GM23338 (cell line): ENCODE measurements around the gene INHA. TPM values are rescaled to one million over a fixed set of nuclear protein-coding genes. Genes with fewer than 3 reads are reported as not detected.

ENCODE experiments used
- ATAC-seq: fragments of 200-7000 bp; cut with Tn5 transposase; 3 replicates; pipeline ENCODE4 v1.9.1; 2020
- DNase-seq: peaks from one replicate; pipeline ENCODE4 v3.0.0-alpha.2; 2015; ENCODE audit warnings: low spot score
- H2AFZ ChIP-seq: fragments of 200-600 bp; sonication (generic); 2 replicates; pipeline ENCODE4 v1.8.0; 2016; ENCODE audit warnings: antibody characterized with exemption, mild to moderate bottlenecking, moderate library complexity
- H3F3A ChIP-seq: fragments of 200-600 bp; sonication (generic); replicated peaks from 2 replicates; pipeline ENCODE4 v1.8.0; 2017; ENCODE audit warnings: antibody characterized with exemption, mixed run types, low read depth
- H3K27ac ChIP-seq: fragments of 200-600 bp; sonication (generic); 2 replicates; pipeline ENCODE4 v1.6.1; 2016; ENCODE audit warnings: low read depth
- H3K27me3 ChIP-seq: fragments of 200-600 bp; sonication (generic); 2 replicates; pipeline ENCODE4 v1.8.0; 2016; ENCODE audit warnings: mild to moderate bottlenecking, mixed run types, moderate library complexity; ENCODE audit not compliant: insufficient read depth
- H3K36me3 ChIP-seq: fragments of 200-600 bp; sonication (generic); 2 replicates; pipeline ENCODE4 v1.8.0; 2016; ENCODE audit warnings: mild to moderate bottlenecking; ENCODE audit not compliant: insufficient read depth
- H3K4me1 ChIP-seq: fragments of 200-600 bp; sonication (generic); 2 replicates; pipeline ENCODE4 v1.8.0; 2016; ENCODE audit warnings: mild to moderate bottlenecking, moderate library complexity; ENCODE audit not compliant: insufficient read depth
- H3K4me2 ChIP-seq: fragments of 200-600 bp; sonication (generic); 2 replicates; pipeline ENCODE4 v1.7.1; 2017; ENCODE audit warnings: mixed run types
- H3K4me3 ChIP-seq: fragments of 200-600 bp; sonication (generic); 2 replicates; pipeline ENCODE4 v1.6.1; 2016; ENCODE audit warnings: mixed run types
- H3K79me2 ChIP-seq: fragments of 200-600 bp; sonication (generic); replicated peaks from 2 replicates; pipeline ENCODE4 v1.8.0; 2017; ENCODE audit warnings: mild to moderate bottlenecking; ENCODE audit not compliant: insufficient read depth
- H3K9me2 ChIP-seq: fragments of 200-600 bp; sonication (generic); 2 replicates; pipeline ENCODE4 v1.8.0; 2017; ENCODE audit not compliant: insufficient read depth
- H4K20me1 ChIP-seq: fragments of 200-600 bp; sonication (generic); replicated peaks from 2 replicates; pipeline ENCODE4 v1.8.0; 2017; ENCODE audit warnings: mild to moderate bottlenecking; ENCODE audit not compliant: insufficient read depth
- H3K27ac Mint-ChIP-seq: 2 replicates; pipeline ENCODE4 v1.8.0; 2020; ENCODE audit warnings: inconsistent platforms, mild to moderate bottlenecking, moderate library complexity, mixed read lengths
- H3K27me3 Mint-ChIP-seq: 3 replicates; pipeline ENCODE4 v1.8.0; 2022; ENCODE audit warnings: low read depth, mild to moderate bottlenecking, moderate library complexity, mixed read lengths, inconsistent platforms; ENCODE audit not compliant: insufficient read depth, poor library complexity
- H3K36me3 Mint-ChIP-seq: 3 replicates; pipeline ENCODE4 v1.8.0; 2021; ENCODE audit warnings: low read depth, mild to moderate bottlenecking, inconsistent platforms, moderate library complexity, mixed read lengths
- H3K4me1 Mint-ChIP-seq: 3 replicates; pipeline ENCODE4 v1.8.0; 2020; ENCODE audit warnings: mild to moderate bottlenecking, inconsistent platforms, mixed read lengths
- H3K4me3 Mint-ChIP-seq: 3 replicates; pipeline ENCODE4 v1.8.0; 2021; ENCODE audit warnings: moderate library complexity, mild to moderate bottlenecking, inconsistent platforms, mixed read lengths
- H3K9me3 Mint-ChIP-seq: 3 replicates; pipeline ENCODE4 v1.8.0; 2020; ENCODE audit warnings: moderate library complexity, mild to moderate bottlenecking, inconsistent platforms, mixed read lengths
- CTCF ChIP-seq, 2 experiments: fragments of 200-600 bp in 1 of 2; sonication (generic) in 1 of 2; conservative IDR thresholded peaks; 2 replicates each; pipeline versions ENCODE4 v1.5.1 to v1.6.1; 2016 to 2017; ENCODE audit warnings: antibody characterized with exemption in 2 of 2, low read depth in 2 of 2, mild to moderate bottlenecking in 2 of 2, moderate library complexity in 1 of 2
- JUNB ChIP-seq: IDR thresholded peaks from one replicate; pipeline ENCODE4 v1.6.1; 2016; ENCODE audit warnings: antibody characterized with exemption; ENCODE audit not compliant: unreplicated experiment
- ZNF114 ChIP-seq: fragments of 250-450 bp; sonication (Bioruptor Pico); IDR thresholded peaks from 2 replicates; pipeline ENCODE4 v1.5.0; 2020; ENCODE audit warnings: mild to moderate bottlenecking, moderate library complexity
- polyA plus RNA-seq: library from polyadenylated mRNA; unstranded; fragments of >200 nt; fragmentation: Nextera tagmentation; extraction: Ambion mirVana; gene quantifications from 2 replicates; pipeline ENCODE4 v1.2.1, GENCODE V29; 2016
- total RNA-seq: library from RNA; depleted of rRNA; stranded (reverse); fragments of >200 nt; shearing (Covaris generic); gene quantifications from 2 replicates; pipeline ENCODE4 v1.2.3, GENCODE V29; 2014
- TF ChIP-seq, protein P1 (sequence below): fragments of 250-450 bp; sonication (Bioruptor Pico); IDR thresholded peaks from 2 replicates; pipeline ENCODE4 v1.5.0; 2020; ENCODE audit warnings: mild to moderate bottlenecking, moderate library complexity
- TF ChIP-seq, protein P2 (sequence below): IDR thresholded peaks from one replicate; pipeline ENCODE4 v1.6.1; 2018; ENCODE audit warnings: antibody characterized with exemption; ENCODE audit not compliant: unreplicated experiment

INHA gene
- total and polyA plus RNA-seq, 2 experiments from 2014 or later: 1.5 to 1.6 TPM

- TF ChIP-seq, protein P1, sequence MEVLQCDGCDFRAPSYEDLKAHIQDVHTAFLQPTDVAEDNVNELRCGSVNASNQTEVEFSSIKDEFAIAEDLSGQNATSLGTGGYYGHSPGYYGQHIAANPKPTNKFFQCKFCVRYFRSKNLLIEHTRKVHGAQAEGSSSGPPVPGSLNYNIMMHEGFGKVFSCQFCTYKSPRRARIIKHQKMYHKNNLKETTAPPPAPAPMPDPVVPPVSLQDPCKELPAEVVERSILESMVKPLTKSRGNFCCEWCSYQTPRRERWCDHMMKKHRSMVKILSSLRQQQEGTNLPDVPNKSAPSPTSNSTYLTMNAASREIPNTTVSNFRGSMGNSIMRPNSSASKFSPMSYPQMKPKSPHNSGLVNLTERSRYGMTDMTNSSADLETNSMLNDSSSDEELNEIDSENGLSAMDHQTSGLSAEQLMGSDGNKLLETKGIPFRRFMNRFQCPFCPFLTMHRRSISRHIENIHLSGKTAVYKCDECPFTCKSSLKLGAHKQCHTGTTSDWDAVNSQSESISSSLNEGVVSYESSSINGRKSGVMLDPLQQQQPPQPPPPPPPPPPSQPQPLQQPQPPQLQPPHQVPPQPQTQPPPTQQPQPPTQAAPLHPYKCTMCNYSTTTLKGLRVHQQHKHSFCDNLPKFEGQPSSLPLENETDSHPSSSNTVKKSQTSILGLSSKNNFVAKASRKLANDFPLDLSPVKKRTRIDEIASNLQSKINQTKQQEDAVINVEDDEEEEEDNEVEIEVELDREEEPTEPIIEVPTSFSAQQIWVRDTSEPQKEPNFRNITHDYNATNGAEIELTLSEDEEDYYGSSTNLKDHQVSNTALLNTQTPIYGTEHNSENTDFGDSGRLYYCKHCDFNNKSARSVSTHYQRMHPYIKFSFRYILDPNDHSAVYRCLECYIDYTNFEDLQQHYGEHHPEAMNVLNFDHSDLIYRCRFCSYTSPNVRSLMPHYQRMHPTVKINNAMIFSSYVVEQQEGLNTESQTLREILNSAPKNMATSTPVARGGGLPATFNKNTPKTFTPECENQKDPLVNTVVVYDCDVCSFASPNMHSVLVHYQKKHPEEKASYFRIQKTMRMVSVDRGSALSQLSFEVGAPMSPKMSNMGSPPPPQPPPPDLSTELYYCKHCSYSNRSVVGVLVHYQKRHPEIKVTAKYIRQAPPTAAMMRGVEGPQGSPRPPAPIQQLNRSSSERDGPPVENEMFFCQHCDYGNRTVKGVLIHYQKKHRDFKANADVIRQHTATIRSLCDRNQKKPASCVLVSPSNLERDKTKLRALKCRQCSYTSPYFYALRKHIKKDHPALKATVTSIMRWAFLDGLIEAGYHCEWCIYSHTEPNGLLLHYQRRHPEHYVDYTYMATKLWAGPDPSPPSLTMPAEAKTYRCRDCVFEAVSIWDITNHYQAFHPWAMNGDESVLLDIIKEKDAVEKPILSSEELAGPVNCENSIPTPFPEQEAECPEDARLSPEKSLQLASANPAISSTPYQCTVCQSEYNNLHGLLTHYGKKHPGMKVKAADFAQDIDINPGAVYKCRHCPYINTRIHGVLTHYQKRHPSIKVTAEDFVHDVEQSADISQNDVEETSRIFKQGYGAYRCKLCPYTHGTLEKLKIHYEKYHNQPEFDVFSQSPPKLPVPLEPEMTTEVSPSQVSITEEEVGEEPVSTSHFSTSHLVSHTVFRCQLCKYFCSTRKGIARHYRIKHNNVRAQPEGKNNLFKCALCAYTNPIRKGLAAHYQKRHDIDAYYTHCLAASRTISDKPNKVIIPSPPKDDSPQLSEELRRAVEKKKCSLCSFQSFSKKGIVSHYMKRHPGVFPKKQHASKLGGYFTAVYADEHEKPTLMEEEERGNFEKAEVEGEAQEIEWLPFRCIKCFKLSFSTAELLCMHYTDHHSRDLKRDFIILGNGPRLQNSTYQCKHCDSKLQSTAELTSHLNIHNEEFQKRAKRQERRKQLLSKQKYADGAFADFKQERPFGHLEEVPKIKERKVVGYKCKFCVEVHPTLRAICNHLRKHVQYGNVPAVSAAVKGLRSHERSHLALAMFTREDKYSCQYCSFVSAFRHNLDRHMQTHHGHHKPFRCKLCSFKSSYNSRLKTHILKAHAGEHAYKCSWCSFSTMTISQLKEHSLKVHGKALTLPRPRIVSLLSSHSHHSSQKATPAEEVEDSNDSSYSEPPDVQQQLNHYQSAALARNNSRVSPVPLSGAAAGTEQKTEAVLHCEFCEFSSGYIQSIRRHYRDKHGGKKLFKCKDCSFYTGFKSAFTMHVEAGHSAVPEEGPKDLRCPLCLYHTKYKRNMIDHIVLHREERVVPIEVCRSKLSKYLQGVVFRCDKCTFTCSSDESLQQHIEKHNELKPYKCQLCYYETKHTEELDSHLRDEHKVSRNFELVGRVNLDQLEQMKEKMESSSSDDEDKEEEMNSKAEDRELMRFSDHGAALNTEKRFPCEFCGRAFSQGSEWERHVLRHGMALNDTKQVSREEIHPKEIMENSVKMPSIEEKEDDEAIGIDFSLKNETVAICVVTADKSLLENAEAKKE (CRISPR knock-in tag): no peak
- no peak for TF ChIP-seq JUNB
- no peak for TF ChIP-seq CTCF (conservative IDR thresholded peaks at IDR 0.05; ENCODE audit: low read depth in 2 of 2)
Measured at GRCh38 chr2:219615036-219615435, 42.9 kb downstream of the INHA start (continued).

DNA sequence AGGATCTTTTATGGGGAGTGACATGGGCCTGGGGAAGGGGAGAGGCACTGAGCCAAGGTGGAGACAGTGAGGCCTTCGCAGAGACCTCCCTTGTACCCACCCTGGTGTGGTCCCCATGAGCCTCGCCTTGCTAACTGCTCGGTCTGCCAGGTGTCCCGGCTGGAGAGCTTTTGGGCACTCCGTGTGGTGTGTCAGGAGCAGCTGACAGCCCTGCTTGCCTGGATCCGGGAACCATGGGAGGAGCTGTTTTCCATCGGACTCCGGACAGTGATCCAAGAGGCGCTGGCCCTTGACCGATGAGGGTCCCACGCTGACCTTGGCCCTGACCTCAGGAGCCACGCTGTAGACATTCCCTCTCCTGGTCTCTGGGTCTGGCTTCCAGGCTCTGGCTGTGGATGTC is 43.8 kb downstream of the INHA start:
- Histone ChIP-seq H3K4me3 (no peak overlapping the region), H3K27ac (no peak overlapping the region), H3K9me2 (no peaks in the 10 kb centered on the region), H3K4me1 (no peaks in the 10 kb centered on the region), H4K20me1 (no peaks in the 10 kb centered on the region), H3K4me2 (no peak overlapping the region), H3K79me2 (no peaks in the 10 kb centered on the region), H3F3A (no peaks in the 10 kb centered on the region), H3K36me3 (no peaks in the 10 kb centered on the region), H2AFZ (no peak overlapping the region), H3K27me3 (no peaks in the 10 kb centered on the region)
- no peak overlapping the region for H3K27ac Mint-ChIP-seq
- H3K9me3 Mint-ChIP-seq: no peaks in the 10 kb centered on the region
- peaks cover 8% of the 10 kb centered on the region for H3K27me3 Mint-ChIP-seq
- no peak for ATAC-seq
- no peak for DNase-seq
- peaks cover 3% of the 10 kb centered on the region; the same call in 1 of the 3 replicates for H3K4me1 Mint-ChIP-seq
- TF ChIP-seq ZNF114 (CRISPR knock-in tag): no peak
- TF ChIP-seq JUNB: no peak
- TF ChIP-seq, protein P2, sequence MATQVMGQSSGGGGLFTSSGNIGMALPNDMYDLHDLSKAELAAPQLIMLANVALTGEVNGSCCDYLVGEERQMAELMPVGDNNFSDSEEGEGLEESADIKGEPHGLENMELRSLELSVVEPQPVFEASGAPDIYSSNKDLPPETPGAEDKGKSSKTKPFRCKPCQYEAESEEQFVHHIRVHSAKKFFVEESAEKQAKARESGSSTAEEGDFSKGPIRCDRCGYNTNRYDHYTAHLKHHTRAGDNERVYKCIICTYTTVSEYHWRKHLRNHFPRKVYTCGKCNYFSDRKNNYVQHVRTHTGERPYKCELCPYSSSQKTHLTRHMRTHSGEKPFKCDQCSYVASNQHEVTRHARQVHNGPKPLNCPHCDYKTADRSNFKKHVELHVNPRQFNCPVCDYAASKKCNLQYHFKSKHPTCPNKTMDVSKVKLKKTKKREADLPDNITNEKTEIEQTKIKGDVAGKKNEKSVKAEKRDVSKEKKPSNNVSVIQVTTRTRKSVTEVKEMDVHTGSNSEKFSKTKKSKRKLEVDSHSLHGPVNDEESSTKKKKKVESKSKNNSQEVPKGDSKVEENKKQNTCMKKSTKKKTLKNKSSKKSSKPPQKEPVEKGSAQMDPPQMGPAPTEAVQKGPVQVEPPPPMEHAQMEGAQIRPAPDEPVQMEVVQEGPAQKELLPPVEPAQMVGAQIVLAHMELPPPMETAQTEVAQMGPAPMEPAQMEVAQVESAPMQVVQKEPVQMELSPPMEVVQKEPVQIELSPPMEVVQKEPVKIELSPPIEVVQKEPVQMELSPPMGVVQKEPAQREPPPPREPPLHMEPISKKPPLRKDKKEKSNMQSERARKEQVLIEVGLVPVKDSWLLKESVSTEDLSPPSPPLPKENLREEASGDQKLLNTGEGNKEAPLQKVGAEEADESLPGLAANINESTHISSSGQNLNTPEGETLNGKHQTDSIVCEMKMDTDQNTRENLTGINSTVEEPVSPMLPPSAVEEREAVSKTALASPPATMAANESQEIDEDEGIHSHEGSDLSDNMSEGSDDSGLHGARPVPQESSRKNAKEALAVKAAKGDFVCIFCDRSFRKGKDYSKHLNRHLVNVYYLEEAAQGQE: no peak
- H3K36me3 Mint-ChIP-seq: peaks cover 8% of the 10 kb centered on the region; the same call in 2 of the 3 replicates
- no peak overlapping the region for H3K4me3 Mint-ChIP-seq
